CD4-positive, alpha-beta T cell (primary cell): ENCODE data around the gene RNF135. TPM values are rescaled to one million over a fixed set of nuclear protein-coding genes. Genes with fewer than 3 reads are reported as not detected.

Source experiments
- ATAC-seq: fragments of 200-7000 bp; cut with Tn5 transposase; one replicate; pipeline ENCODE4 v1.10.0; 2022; ENCODE audit warnings: mild to moderate bottlenecking; ENCODE audit not compliant: poor library complexity
- CTCF ChIA-PET: fragments of 350-600 bp; sonication (Branson Sonifier 250); formaldehyde crosslinking; loops from one replicate; lab custom pipeline; 2021; ENCODE audit warnings: antibody characterized with exemption, inconsistent platforms; lab: Charles Lee
- POLR2A ChIA-PET: fragments of 350-600 bp; sonication (Branson Sonifier 250); formaldehyde crosslinking; loops from one replicate; lab custom pipeline; 2021; ENCODE audit warnings: antibody characterized with exemption, inconsistent platforms; lab: Charles Lee
- DNase-seq, 14 experiments: peaks; one replicate each; pipeline ENCODE4 v3.0.0-alpha.2; 2013 to 2020; ENCODE audit warnings: mixed read lengths in 2 of 14
- H3K27ac ChIP-seq, 2 donors: one replicate each; pipeline versions ENCODE4 v1.5.1 to v1.7.0; 2013; ENCODE audit warnings: low read length in 2 of 2, low read depth in 1 of 2, mild to moderate bottlenecking in 1 of 2
- H3K27me3 ChIP-seq, 2 experiments: 1 replicate in 1 of 2; 2 replicates in 1 of 2; pipeline versions ENCODE4 v1.6.1 to v1.7.0; 2013; ENCODE audit warnings: low read length in 2 of 2, control low read depth in 1 of 2, mild to moderate bottlenecking in 1 of 2, moderate library complexity in 1 of 2; ENCODE audit not compliant: insufficient read depth in 2 of 2, control insufficient read depth in 1 of 2
- H3K36me3 ChIP-seq: one replicate; pipeline ENCODE4 v1.6.1; 2013; ENCODE audit warnings: low read length, control low read depth; ENCODE audit not compliant: insufficient read depth
- H3K4me1 ChIP-seq: one replicate; pipeline ENCODE4 v1.6.1; 2013; ENCODE audit warnings: low read length, control low read depth; ENCODE audit not compliant: insufficient read depth
- H3K4me3 ChIP-seq: one replicate; pipeline ENCODE4 v1.5.1; 2013; ENCODE audit warnings: mild to moderate bottlenecking, low read length, moderate library complexity
- H3K9me3 ChIP-seq, 2 experiments: 1 replicate in 1 of 2; 2 replicates in 1 of 2; pipeline versions ENCODE4 v1.6.1 to v1.7.0; 2013; ENCODE audit warnings: low read length in 2 of 2, mild to moderate bottlenecking in 2 of 2, control low read depth in 1 of 2, moderate library complexity in 1 of 2; ENCODE audit not compliant: control insufficient read depth in 1 of 2, insufficient read depth in 1 of 2
- H3K27ac Mint-ChIP-seq: one replicate; pipeline ENCODE4 v1.8.0; 2020; ENCODE audit warnings: mixed read lengths
- H3K27me3 Mint-ChIP-seq: one replicate; pipeline ENCODE4 v1.8.0; 2021; ENCODE audit warnings: mixed read lengths
- H3K36me3 Mint-ChIP-seq: one replicate; pipeline ENCODE4 v1.8.0; 2021; ENCODE audit warnings: low read depth, mixed read lengths
- H3K4me1 Mint-ChIP-seq: one replicate; pipeline ENCODE4 v1.8.0; 2021; ENCODE audit warnings: low read depth, mixed read lengths
- H3K4me3 Mint-ChIP-seq: one replicate; pipeline ENCODE4 v1.8.0; 2020; ENCODE audit warnings: mild to moderate bottlenecking, mixed read lengths
- H3K9me3 Mint-ChIP-seq: one replicate; pipeline ENCODE4 v1.8.0; 2020; ENCODE audit warnings: mixed read lengths
- CTCF ChIP-seq: fragments of 200-600 bp; IDR thresholded peaks from one replicate; pipeline ENCODE4 v1.8.0; 2022; ENCODE audit warnings: antibody characterized with exemption, mild to moderate bottlenecking
- intact Hi-C, 2 experiments: fragments of 100-400 bp; cut with DNase I in 1 of 2; cut with micrococcal nuclease in 1 of 2; formaldehyde crosslinking; loops; one replicate each; pipeline versions ENCODE4 v1.15.1 to v1.9.0; 2023 to 2025; cut with DNase I, micrococcal nuclease
- total RNA-seq, 174 experiments: library from RNA in 2 of 174; stranded (reverse) in 2 of 174; gene quantifications; one replicate each; pipeline ENCODE4 v1.2.3 and lab custom pipeline; 2021 to 2026

Gene RNF135
- total RNA-seq, 2 experiments from 2014 or later, result 1.5 to 1.8 TPM

- Histone ChIP-seq H3K9me3 (no peaks in the 10 kb centered on the region), H3K27me3 (no peaks in the 10 kb centered on the region), H3K4me1 (peaks cover 10% of the 10 kb centered on the region), H3K27ac (no peak overlapping the region), H3K36me3 (no peaks in the 10 kb centered on the region), H3K4me3 (no peak overlapping the region)
- Mint-ChIP-seq H3K27me3 (no peaks in the 10 kb centered on the region), H3K36me3 (no peaks in the 10 kb centered on the region), H3K9me3 (no peaks in the 10 kb centered on the region), H3K4me3 (no peak overlapping the region), H3K27ac (no peak overlapping the region), H3K4me1 (peaks cover 5% of the 10 kb centered on the region)
- no peak for ATAC-seq
- DNase-seq, result no peak
- ChIA-PET POLR2A (no interaction called here), CTCF (interaction anchor here (0.5 kb wide), 1 partner anchor 521 kb away, joined by 3 read pairs; no protein-coding TSS in a partner anchor)
- intact Hi-C loops, result no loop called here
- TF ChIP-seq CTCF, result no peak
Observed at GRCh38 chr17:31048142-31048541, 77.3 kb downstream of the RNF135 start.

GRCh38 chr17:31048780-31049179 lies 77.9 kb downstream of the RNF135 start:
- Histone ChIP-seq H3K36me3 (no peaks in the 10 kb centered on the region), H3K27me3 (no peaks in the 10 kb centered on the region), H3K4me1 (peaks cover 10% of the 10 kb centered on the region), H3K9me3 (no peaks in the 10 kb centered on the region), H3K27ac (no peak overlapping the region), H3K4me3 (no peak overlapping the region)
- intact Hi-C loops, result no loop called here
- no peak for ATAC-seq
- Mint-ChIP-seq H3K4me1 (peaks cover 5% of the 10 kb centered on the region), H3K36me3 (no peaks in the 10 kb centered on the region), H3K4me3 (no peak overlapping the region), H3K27me3 (no peaks in the 10 kb centered on the region), H3K27ac (no peak overlapping the region), H3K9me3 (no peaks in the 10 kb centered on the region)
- ChIA-PET POLR2A (no interaction called here), CTCF (no interaction called here)
- no peak for TF ChIP-seq CTCF
- DNase-seq, result no peak

Other genes with a start within 250 kb of the RNF135 start
- gene CRLF3, start 146.3 kb upstream of the RNF135 start, total RNA-seq, result 10 to 100 TPM; 60.9 to 62.9 TPM
- 1 to 10 TPM; 3.6 to 3.9 TPM for gene ATAD5, start 139.1 kb upstream of the RNF135 start, total RNA-seq
- 1 to 10 TPM; 7.8 to 8.9 TPM for gene TEFM, start 64.8 kb upstream of the RNF135 start, total RNA-seq
- 1 to 10 TPM; 1.1 to 1.8 TPM for gene ADAP2, start 49.1 kb upstream of the RNF135 start, total RNA-seq
- gene NF1, start 123.9 kb downstream of the RNF135 start, total RNA-seq, result 10 to 100 TPM; 15.5 to 18.7 TPM